RWPE1 (cell line): Measurements from ENCODE around the gene RPS14.

Source experiments
- CTCF ChIA-PET: fragments of 350-600 bp; sonication (Branson Sonifier 250); formaldehyde crosslinking; extraction: SDS; loops from one replicate; lab custom pipeline; 2021; lab: Yijun Ruan, JAX
- POLR2A ChIA-PET: fragments of 400-600 bp; formaldehyde crosslinking; extraction: SDS; loops from one replicate; lab custom pipeline; 2020; ENCODE audit warnings: antibody characterized with exemption; ENCODE audit not compliant: low non-redundant PET; lab: Yijun Ruan, JAX
- DNase-seq: peaks from one replicate; pipeline ENCODE4 v3.0.0; 2012; ENCODE audit warnings: low spot score
- H3K27ac ChIP-seq: fragments of 450-650 bp; 2 replicates; pipeline ENCODE4 v1.5.1; 2017
- TF ChIP-seq, protein P1 (sequence below): fragments of 450-650 bp; conservative IDR thresholded peaks from 2 replicates; pipeline ENCODE4 v1.5.1; 2017; ENCODE audit warnings: low read depth, mild to moderate bottlenecking

RPS14 gene

DNA sequence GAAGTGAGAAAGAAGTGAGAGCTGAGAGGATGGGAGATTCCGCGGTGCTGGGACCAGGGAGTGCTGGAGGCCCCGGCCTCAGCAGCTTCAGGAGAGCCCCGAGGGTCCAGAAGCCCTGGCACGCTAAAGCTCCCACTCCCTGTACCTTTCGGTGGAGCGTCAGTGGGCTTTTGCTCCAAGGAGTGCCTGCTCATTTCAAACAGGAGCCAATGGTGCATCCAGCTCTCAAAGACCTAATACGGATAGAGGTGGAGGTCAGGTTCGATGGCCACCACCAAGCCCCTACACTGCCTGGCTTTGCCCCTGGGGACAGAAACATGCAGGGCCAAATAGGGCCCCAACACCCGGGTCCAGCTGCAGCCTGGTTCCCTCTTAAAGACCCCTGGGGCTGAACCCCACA, 45.0 kb downstream of the RPS14 start:
- DNase-seq = no peak
- H3K27ac ChIP-seq = no peak overlapping the region
- ChIA-PET CTCF (no interaction called here), POLR2A (no interaction called here)
- TF ChIP-seq, protein P1, sequence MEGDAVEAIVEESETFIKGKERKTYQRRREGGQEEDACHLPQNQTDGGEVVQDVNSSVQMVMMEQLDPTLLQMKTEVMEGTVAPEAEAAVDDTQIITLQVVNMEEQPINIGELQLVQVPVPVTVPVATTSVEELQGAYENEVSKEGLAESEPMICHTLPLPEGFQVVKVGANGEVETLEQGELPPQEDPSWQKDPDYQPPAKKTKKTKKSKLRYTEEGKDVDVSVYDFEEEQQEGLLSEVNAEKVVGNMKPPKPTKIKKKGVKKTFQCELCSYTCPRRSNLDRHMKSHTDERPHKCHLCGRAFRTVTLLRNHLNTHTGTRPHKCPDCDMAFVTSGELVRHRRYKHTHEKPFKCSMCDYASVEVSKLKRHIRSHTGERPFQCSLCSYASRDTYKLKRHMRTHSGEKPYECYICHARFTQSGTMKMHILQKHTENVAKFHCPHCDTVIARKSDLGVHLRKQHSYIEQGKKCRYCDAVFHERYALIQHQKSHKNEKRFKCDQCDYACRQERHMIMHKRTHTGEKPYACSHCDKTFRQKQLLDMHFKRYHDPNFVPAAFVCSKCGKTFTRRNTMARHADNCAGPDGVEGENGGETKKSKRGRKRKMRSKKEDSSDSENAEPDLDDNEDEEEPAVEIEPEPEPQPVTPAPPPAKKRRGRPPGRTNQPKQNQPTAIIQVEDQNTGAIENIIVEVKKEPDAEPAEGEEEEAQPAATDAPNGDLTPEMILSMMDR = no peak

DNA sequence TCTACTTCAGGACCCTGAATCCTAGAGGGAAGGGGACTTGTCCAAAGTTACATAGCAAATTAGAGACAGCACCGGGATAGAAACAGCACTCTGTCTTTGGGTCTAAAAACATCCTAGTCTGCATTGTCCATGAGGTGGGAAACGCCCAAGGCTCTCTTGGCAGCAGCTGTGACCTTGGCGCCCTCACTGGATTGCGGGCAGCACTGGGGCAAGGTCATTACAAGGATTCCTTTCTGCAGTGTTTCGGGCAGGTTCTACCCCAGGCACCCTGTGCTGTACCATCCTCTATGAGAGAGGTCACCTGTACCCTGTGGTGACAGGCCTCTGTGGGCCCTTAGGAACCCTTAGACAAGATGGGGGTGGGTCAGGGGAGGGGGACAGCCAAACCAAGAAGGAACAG, 45.4 kb downstream of the RPS14 start:
- no peak overlapping the region for H3K27ac ChIP-seq
- TF ChIP-seq, protein P1 = no peak
- POLR2A ChIA-PET = no interaction called here
- CTCF ChIA-PET = no interaction called here
- no peak for DNase-seq

DNA sequence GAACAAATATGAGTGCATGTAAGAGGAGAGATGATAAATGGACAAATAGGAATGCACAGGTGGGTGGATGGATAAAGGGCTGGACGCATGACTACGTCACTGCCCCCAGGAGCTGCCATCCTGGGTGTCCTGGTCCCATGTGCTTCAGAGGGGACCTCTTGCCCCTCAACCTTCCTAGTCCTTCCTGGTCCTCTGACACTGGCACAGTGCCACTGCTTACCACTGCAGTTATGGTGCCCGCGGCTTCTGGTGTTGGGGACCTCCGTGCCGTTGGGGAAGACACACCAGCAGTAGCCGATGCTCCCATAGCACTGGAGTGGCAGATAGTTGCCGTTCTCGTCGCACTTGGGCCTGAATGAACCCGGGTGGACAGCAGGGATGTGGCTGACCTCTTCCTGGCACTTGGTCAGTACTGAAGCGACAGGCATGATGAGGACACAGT, 46.6 kb downstream of the RPS14 start:
- 0 out of 2 replicates have a peak overlapping the region, but pooled peaks have one; percentile 4 for H3K27ac ChIP-seq
- TF ChIP-seq, protein P1 = no peak
- POLR2A ChIA-PET = no interaction called here
- no peak for DNase-seq
- CTCF ChIA-PET = no interaction called here

DNA sequence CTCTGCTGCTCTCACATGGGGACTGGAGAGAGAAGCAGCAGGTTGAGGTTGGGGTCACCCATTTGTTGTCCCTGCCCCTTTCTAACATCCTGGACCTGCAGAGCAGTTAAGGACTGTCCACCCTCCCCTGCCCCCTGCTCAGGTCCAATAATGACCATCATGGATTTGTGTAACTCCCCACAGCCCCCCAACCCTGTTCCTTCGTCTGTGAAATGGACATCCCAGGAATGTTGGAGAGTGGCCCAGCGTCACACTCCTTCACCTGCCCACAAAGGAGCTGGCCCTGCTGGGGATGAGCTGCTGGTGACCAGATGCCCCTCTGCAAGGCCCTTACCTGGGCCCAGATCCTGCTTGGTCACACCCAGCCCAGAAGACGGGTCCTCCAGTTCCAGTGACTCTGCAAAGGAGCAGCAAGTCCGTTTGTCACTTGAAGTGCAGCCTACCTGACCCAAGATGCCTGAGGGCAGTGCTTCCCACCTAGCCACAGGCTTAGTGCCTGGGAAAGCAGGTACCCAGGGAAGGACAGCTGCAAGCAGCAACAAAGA, 47.2 kb downstream of the RPS14 start:
- no peak for DNase-seq
- POLR2A ChIA-PET = no interaction called here
- TF ChIP-seq, protein P1 = no peak
- CTCF ChIA-PET = no interaction called here
- H3K27ac ChIP-seq = peak overlapping the region; percentile 19; the same call in 1 of the 2 replicates

DNA sequence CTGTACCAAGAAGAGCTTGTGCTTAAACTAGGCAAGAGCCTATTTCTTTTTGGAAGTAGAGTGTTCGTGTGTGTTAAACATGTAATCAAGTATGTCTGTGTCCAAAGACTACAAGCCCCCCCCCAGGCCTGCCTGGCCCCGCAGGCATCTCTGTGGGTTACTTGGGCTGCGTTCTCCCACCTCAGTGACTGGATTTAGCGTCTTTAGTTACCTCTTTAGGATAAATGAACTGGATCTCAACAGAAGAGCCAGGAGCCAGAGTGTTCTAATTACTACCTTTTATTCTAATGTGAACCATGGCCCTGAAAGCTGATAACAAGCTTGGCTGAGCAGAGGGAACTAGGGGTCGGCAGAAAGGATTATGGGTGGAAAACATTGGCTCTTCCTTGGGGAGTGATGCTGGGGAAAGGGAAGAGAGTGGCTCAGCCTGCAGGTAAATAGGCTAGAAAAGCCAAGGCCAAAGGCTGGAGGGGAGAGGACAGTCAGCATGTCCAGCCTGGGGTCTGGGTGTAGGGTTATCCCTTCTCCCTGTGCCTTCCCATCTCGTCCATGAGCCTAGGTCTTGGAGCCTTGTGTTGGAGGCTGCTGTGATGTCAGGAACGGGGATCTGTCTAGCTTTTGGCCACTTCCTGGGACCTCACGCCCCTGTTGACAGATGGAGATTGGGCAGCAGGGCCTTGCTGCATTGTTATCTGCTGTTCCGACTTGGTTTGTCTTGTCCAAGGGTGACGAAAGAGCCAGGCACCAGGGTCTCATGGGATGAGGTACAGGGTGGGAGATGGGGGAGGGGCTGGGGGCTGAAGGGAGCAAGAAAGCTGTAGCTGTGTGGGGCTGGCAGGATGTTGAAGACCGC, 47.9 kb downstream of the RPS14 start:
- TF ChIP-seq, protein P1 = no peak
- no peak for DNase-seq
- CTCF ChIA-PET = interaction anchor here (0.5 to 0.7 kb wide), 4 partner anchors 17 to 1340 kb away, joined by 3 read pairs; no protein-coding TSS in a partner anchor
- POLR2A ChIA-PET = interaction anchor here (0.5 kb wide), 1 partner anchor 1400 kb away, joined by 4 read pairs; no protein-coding TSS in a partner anchor
- H3K27ac ChIP-seq = peak overlapping the region; percentile 19

DNA sequence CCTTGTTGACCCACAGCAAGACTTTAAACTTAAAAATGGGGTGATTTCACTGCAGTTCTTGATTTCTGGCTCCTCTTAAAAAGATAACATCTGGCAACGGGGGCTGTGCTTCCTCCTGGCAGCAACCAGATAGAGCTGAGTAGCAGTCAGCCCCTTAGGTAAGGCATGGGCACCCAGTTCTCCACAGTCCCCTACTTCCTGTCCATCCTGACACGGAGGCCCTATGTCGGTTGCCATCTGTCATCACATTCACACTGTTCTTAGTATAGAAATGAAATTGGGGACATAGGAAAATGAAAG, 48.5 kb downstream of the RPS14 start:
- no peak for DNase-seq
- ChIA-PET CTCF (interaction anchor here (0.5 to 1.1 kb wide), 7 partner anchors 16 to 1341 kb away, joined by 3 to 4 read pairs (median 3); no protein-coding TSS in a partner anchor), POLR2A (no interaction called here)
- TF ChIP-seq, protein P1 = no peak
- H3K27ac ChIP-seq = peak overlapping the region; percentile 19
